MM.1S (cell line): ENCODE measurements around the gene ASB12.
"Not testable (repeated sequence)": the region's sequence is repeated elsewhere in the genome, so short reads cannot be mapped to it uniquely, and the experiment has no call there.

Source experiments
- DNase-seq: peaks from one replicate; pipeline ENCODE4 v3.0.0-alpha.2; 2015
- H2AFZ ChIP-seq: fragments of 300-600 bp; sonication (generic); 2 replicates; pipeline ENCODE4 v1.6.0; 2016; ENCODE audit warnings: antibody characterized with exemption, low read length
- H3F3A ChIP-seq: fragments of 300-600 bp; sonication (generic); 2 replicates; pipeline ENCODE4 v1.6.1; 2016; ENCODE audit warnings: mild to moderate bottlenecking, antibody characterized with exemption, low read length, moderate library complexity, mixed read lengths; ENCODE audit not compliant: insufficient read depth
- H3K27ac ChIP-seq: fragments of 300-600 bp; sonication (generic); 2 replicates; pipeline ENCODE4 v1.5.1; 2016; ENCODE audit warnings: mild to moderate bottlenecking, low read length
- H3K27me3 ChIP-seq: fragments of 300-600 bp; sonication (generic); replicated peaks from 2 replicates; pipeline ENCODE4 v1.6.0; 2016; ENCODE audit warnings: low read length; ENCODE audit not compliant: insufficient read depth
- H3K36me3 ChIP-seq: fragments of 300-600 bp; sonication (generic); replicated peaks from 2 replicates; pipeline ENCODE4 v1.6.1; 2016; ENCODE audit warnings: mild to moderate bottlenecking, low read length, mixed read lengths; ENCODE audit not compliant: insufficient read depth
- H3K4me1 ChIP-seq: fragments of 300-600 bp; sonication (generic); 2 replicates; pipeline ENCODE4 v1.6.1; 2016; ENCODE audit warnings: low read length, mixed read lengths
- H3K4me2 ChIP-seq: fragments of 300-600 bp; sonication (generic); 2 replicates; pipeline ENCODE4 v1.6.0; 2016; ENCODE audit warnings: low read depth, low read length
- H3K4me3 ChIP-seq: fragments of 300-600 bp; sonication (generic); 2 replicates; pipeline ENCODE4 v1.5.1; 2016; ENCODE audit warnings: low read length, mixed read lengths
- H3K79me2 ChIP-seq: fragments of 300-600 bp; sonication (generic); 2 replicates; pipeline ENCODE4 v1.6.1; 2016; ENCODE audit warnings: mixed run types, low read length, mixed read lengths
- H3K9ac ChIP-seq: fragments of 300-600 bp; sonication (generic); 2 replicates; pipeline ENCODE4 v1.6.1; 2016; ENCODE audit warnings: low read length, mixed read lengths
- H3K9me2 ChIP-seq: fragments of 300-600 bp; sonication (generic); replicated peaks from 2 replicates; pipeline ENCODE4 v1.6.1; 2016; ENCODE audit warnings: mild to moderate bottlenecking, low read length, mixed read lengths; ENCODE audit not compliant: insufficient read depth
- H3K9me3 ChIP-seq: fragments of 300-600 bp; sonication (generic); replicated peaks from 2 replicates; pipeline ENCODE4 v1.6.1; 2016; ENCODE audit warnings: mild to moderate bottlenecking, low read length, mixed read lengths; ENCODE audit not compliant: insufficient read depth
- H4K20me1 ChIP-seq: fragments of 300-600 bp; sonication (generic); 2 replicates; pipeline ENCODE4 v1.6.1; 2016; ENCODE audit warnings: mild to moderate bottlenecking, low read length, moderate library complexity, mixed read lengths; ENCODE audit not compliant: insufficient read depth
- CTCF ChIP-seq: fragments of 300-600 bp; sonication (generic); IDR thresholded peaks from 2 replicates; pipeline ENCODE4 v1.5.1; 2016; ENCODE audit warnings: antibody characterized with exemption, low read length, mixed read lengths
- EZH2 ChIP-seq: fragments of 300-600 bp; sonication (generic); optimal IDR thresholded peaks from 2 replicates; pipeline ENCODE3; 2017; ENCODE audit warnings: low read depth, mild to moderate bottlenecking, antibody characterized with exemption, low read length, mixed read lengths
- EZH2phosphoT487 ChIP-seq: fragments of 300-600 bp; sonication (generic); IDR thresholded peaks from 2 replicates; pipeline ENCODE4 v1.6.1; 2018; ENCODE audit warnings: antibody characterized with exemption, low read length

ASB12 gene

DNA sequence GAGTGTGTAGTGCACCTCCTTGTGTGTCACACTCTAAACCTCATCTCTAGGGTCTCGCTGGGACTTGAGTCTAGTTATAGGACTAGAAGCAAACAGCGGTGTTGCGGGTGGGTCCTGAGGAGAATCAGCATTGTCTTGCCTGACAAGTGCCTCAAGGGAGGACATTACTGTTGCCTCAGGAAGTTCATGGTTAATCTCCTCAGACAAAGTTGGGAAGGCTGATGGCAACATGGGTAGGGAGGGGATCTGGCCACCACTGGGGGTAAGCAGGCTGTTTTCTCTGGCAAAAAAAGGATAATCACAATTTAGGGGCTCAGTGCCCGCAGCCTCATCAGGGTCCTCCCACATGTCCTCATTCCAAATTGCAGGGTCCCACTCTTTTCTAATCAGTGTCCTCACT is 12.4 kb downstream of the ASB12 start:
- Histone ChIP-seq H4K20me1 (no peaks in the 10 kb centered on the region), H3K27me3 (no peaks in the 10 kb centered on the region), H3K79me2 (no peaks in the 10 kb centered on the region), H3K36me3 (no peaks in the 10 kb centered on the region), H3K4me2 (no peak overlapping the region), H3K4me1 (no peaks in the 10 kb centered on the region), H3K9me2 (no peaks in the 10 kb centered on the region), H3K27ac (no peak overlapping the region), H3K9me3 (no peaks in the 10 kb centered on the region), H3K9ac (no peak overlapping the region), H3F3A (no peaks in the 10 kb centered on the region), H2AFZ (no peak overlapping the region), H3K4me3 (no peak overlapping the region)
- TF ChIP-seq CTCF, result no peak
- no peak for TF ChIP-seq EZH2
- TF ChIP-seq EZH2phosphoT487, result no peak
- no peak for DNase-seq

DNA sequence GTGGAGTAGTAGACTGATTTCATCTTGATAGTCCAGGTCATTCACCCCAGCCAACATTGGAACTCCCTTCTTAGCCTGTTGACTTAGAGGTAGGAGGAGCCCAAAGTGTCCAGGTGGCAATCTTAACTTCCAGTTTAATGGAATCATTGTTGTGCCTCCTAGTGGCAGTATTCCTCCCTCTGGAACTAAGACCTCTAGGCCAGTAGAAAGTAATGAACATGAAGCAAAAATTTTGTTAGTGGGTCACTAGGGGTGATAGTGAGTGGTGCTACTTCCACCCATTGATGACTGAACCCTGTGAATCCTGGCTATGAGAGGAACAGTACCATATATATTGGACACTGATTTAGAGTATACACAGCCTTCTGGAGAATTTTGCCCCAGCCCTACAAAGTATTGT is 16.4 kb downstream of the ASB12 start:
- H3K79me2 ChIP-seq, H3K36me3 ChIP-seq, DNase-seq, H3K9ac ChIP-seq, H3K27me3 ChIP-seq, H3F3A ChIP-seq, H3K9me3 ChIP-seq, H4K20me1 ChIP-seq, H3K9me2 ChIP-seq, H3K4me2 ChIP-seq, H2AFZ ChIP-seq, H3K4me1 ChIP-seq, H3K4me3 ChIP-seq, H3K27ac ChIP-seq: not testable (repeated sequence)

- Histone ChIP-seq H3K4me1 (0 out of 2 replicates have a peak, but pooled peaks cover 8% of the 10 kb centered on the region), H4K20me1 (no peaks in the 10 kb centered on the region), H3K9me2 (no peaks in the 10 kb centered on the region), H3K4me3 (peak overlapping the region; percentile 79), H3K27me3 (no peaks in the 10 kb centered on the region), H3K9me3 (no peaks in the 10 kb centered on the region), H3F3A (peaks cover 10% of the 10 kb centered on the region), H3K27ac (peak overlapping the region; percentile 84), H3K4me2 (peak overlapping the region; percentile 58), H3K36me3 (no peaks in the 10 kb centered on the region), H3K9ac (peak overlapping the region; percentile 75), H2AFZ (peak overlapping the region; percentile 65), H3K79me2 (peaks cover 16% of the 10 kb centered on the region)
- peak; percentile 11 for DNase-seq
- TF ChIP-seq EZH2 (no peak), EZH2phosphoT487 (no peak), CTCF (no peak)
Measured at GRCh38 chrX:64206556-64207162, 23.7 kb downstream of the ASB12 start.

DNA sequence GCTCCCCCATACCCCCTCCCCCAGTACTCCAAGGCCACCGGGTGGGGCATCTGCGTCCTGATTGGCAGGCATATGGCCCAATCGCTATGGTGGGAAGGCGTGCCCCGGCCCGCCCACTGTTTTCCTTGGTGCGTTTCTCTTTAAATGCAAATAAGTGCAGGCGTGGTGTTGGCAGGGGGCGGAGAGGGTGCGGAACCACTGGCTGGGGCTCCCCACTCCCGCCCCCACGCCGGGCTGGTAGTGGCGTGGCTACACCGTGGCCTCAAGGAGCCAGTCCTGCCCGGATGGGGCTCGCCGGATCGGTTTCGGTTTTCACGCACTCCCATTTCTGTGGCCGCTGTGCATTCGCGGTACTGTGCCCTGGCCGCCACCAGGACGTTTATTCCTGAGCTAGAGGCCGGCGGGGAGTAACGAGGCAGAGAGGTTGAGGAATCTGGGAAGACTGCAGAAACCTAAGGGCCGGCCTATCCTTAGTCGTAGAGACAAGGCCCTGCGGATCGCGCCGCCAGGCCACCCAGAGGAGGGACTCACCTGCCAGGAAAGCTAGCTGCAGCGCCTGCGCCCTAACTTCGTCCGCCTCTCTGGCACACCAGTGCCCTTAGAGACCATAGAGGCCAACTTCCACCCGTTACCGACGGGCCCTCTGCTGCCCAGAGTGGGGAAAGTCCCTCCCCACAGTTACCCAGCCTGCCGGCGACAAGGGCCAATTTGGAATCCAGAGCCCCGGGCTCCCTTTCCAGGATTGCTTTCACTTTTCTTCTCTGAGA is 24.5 kb downstream of the ASB12 start:
- Histone ChIP-seq H3K4me1 (0 out of 2 replicates have a peak, but pooled peaks cover 8% of the 10 kb centered on the region), H3K27ac (peak overlapping the region; percentile 84)

More for the DNA sequence above, 24.5 kb downstream of the ASB12 start:
- TF ChIP-seq CTCF (peak; percentile 10; the same call in 1 of the 2 replicates), EZH2phosphoT487 (no peak)
- H3K36me3 ChIP-seq, result no peaks in the 10 kb centered on the region
- no peaks in the 10 kb centered on the region for H3K27me3 ChIP-seq
- peak overlapping the region; percentile 58 for H3K4me2 ChIP-seq
- H3K4me3 ChIP-seq, result peak overlapping the region; percentile 79
- peak overlapping the region; percentile 75 for H3K9ac ChIP-seq
- DNase-seq, result peak; percentile 90
- H3K9me2 ChIP-seq, result no peaks in the 10 kb centered on the region
- H3K9me3 ChIP-seq, result no peaks in the 10 kb centered on the region
- peak overlapping the region; percentile 65 for H2AFZ ChIP-seq
- H4K20me1 ChIP-seq, result no peaks in the 10 kb centered on the region
- H3K79me2 ChIP-seq, result peaks cover 16% of the 10 kb centered on the region
- peaks cover 10% of the 10 kb centered on the region for H3F3A ChIP-seq
